ENCODE data around the gene TTC38. TPM values are rescaled to one million over a fixed set of nuclear protein-coding genes. Genes with fewer than 3 reads are reported as not detected.

Gene TTC38
- total RNA-seq = 10 to 100 TPM; 17.8 to 20.7 TPM

DNA sequence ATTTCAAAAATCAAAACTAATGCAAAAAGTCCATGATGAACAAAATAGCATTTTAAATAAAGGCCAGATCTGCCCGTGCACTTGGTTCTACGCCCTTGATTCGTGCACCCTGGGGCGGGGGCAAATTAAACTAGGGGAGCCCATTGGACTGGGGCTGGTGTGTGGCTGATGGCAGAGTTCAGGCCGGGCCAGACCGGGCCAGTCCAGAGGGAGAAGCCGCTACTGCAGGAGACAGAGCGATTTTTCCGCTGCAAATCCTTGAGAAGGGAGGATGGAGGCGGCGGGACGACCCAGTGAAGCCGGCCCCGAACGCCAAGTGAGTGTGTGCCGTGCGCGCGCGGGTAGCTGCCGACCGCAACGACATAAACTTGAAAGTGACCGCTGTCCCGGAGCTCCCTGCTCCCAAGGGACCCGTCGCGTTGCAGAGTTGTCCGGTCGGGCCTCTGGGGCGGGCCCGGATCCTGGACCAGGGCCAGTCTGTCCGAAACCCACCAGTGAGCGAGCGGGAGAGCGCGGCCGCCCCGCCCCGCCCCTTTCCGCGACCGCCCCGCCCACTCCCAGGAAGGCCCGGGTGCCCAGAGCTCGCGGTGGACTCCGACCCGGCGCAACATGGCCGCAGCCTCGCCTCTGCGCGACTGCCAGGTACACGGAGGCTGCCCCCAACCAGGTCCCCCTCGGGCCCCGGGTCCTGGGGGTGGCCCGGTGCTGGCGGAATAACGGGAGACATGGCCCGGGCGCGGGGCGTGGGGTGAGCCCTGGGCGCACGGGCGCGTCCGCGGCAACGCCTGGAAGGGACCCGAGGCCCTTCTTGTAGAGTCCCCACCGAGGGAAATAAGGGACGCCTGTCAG is at the start of gene TTC38:
TSS of gene TTC38 (plus strand) at position 578 of the 849 bp plus-strand sequence. CDS start at position 610, 32 bp downstream.
- Mint-ChIP-seq H3K9me3 (peaks cover 11% of the 10 kb centered on the region), H3K4me1 (peaks cover 28% of the 10 kb centered on the region), H3K27me3 (peaks cover 36% of the 10 kb centered on the region), H3K27ac (peak within 1 kb of the TSS; percentile 66), H3K4me3 (peak within 1 kb of the TSS; percentile 86), H3K36me3 (ENCODE audit: low read depth) (peaks cover 47% of the 10 kb centered on the region)
- ChIA-PET POLR2A (interaction anchor here (0.7 to 3.4 kb wide), 4 partner anchors 12 to 28 kb away, joined by 4 to 14 read pairs (median 6); partner anchors contain the start of genes CDPF1 and GTSE1), CTCF (interaction anchor here (1.0 to 1.8 kb wide), 3 partner anchors 9 to 46 kb away, joined by 3 to 6 read pairs (median 5); partner anchors contain the start of gene GTSE1)
- DNase-seq = peak; percentile 66

DNA sequence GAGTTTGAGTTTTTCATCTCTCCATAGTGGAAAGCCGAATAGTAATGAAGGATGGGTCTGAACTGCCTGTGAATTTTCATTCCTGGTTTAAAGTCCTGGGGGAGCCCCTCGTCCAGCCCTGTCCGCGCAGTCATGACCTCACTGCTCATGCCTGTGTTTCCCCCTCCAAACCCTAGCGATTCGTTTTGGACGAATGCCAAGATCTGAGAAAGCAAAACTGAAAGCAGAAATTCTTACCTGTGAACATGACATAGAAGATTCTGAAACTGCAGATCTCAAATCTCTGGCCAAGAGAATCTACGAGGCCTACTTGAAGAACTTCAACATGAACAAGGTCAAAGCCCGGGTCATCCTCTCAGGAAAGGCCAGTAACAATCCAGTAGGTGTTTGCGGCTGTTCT is 48.2 kb upstream of the TTC38 start:
- no peak for DNase-seq
- H3K27me3 Mint-ChIP-seq = no peaks in the 10 kb centered on the region
- ChIA-PET CTCF (no interaction called here), POLR2A (no interaction called here)
- H3K4me3 Mint-ChIP-seq = no peak overlapping the region
- peaks cover 17% of the 10 kb centered on the region for H3K4me1 Mint-ChIP-seq
- no peak overlapping the region for H3K27ac Mint-ChIP-seq
- peaks cover 35% of the 10 kb centered on the region for H3K36me3 Mint-ChIP-seq (ENCODE audit: low read depth)
- no peaks in the 10 kb centered on the region for H3K9me3 Mint-ChIP-seq

DNA sequence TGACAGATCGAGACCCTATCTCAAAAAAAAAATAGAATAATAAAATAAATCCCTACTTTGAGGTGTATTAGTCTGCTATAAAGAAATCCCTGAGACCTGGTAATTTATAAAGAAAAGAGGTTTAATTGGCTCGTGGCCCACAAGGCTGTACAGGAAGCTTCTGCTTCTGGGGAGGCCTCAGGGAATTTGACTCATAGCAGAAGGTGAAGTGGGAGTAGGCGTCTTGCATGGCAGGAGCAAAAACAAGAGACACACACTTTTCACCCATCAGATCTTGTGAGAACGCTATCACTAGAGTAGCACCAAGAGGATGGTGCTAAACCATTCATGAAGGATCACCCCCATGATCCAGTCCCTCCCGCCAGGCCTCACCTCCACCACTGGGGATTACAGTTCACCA is 46.9 kb upstream of the TTC38 start:
- no peaks in the 10 kb centered on the region for H3K9me3 Mint-ChIP-seq
- peaks cover 32% of the 10 kb centered on the region for H3K36me3 Mint-ChIP-seq (ENCODE audit: low read depth)
- H3K27me3 Mint-ChIP-seq = no peaks in the 10 kb centered on the region
- DNase-seq = no peak
- H3K4me1 Mint-ChIP-seq = peaks cover 17% of the 10 kb centered on the region
- CTCF ChIA-PET = interaction anchor here (0.6 kb wide), 1 partner anchor 588 kb away, joined by 3 read pairs; no protein-coding TSS in a partner anchor
- H3K27ac Mint-ChIP-seq = no peak overlapping the region
- POLR2A ChIA-PET = interaction anchor here (0.7 kb wide), 1 partner anchor 163 kb away, joined by 3 read pairs; no protein-coding TSS in a partner anchor
- H3K4me3 Mint-ChIP-seq = no peak overlapping the region

DNA sequence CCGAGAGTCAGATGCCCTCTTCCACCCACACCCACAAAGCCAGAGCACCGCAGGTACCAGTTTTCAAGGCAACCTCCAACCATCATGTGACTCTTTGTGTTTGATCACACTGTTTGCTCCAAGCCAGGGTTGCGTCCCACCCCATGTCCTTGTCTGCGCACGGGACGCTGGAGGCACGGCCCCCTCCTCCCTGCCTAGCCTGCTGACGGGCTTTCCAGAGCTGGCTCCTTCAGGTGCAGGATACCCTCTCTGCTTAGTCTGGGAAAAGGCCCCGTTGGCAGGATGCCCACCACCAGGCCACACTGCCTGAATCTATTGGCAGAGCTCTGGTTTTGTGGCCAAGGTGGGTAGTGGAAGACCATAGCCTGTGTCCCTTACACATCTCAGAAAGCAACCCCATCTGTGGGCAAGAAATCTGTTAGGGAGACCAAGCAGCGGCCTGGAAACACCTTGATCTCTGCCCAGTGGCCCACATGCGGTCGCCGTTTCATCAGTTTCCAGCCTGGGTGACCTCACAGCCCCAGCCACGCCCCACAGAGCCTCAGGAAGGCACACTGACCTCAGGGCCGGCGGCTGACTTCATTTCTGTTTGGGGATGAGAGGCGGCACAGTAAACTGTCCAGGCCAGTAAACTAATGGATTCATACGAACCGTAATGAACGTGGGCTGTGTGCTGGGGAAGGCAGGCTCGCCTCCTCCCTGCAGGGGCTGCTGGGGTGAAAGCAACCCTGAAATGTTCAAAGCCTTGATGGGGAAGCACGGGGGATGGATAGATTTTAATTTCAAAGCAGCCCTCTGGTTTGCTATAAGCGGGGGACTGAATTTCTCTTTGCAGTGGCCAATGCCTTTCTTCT is 43.5 kb upstream of the TTC38 start:
- H3K27me3 Mint-ChIP-seq = no peaks in the 10 kb centered on the region
- H3K4me1 Mint-ChIP-seq = peaks cover 15% of the 10 kb centered on the region
- H3K9me3 Mint-ChIP-seq = no peaks in the 10 kb centered on the region
- H3K27ac Mint-ChIP-seq = no peak overlapping the region
- no peak overlapping the region for H3K4me3 Mint-ChIP-seq
- POLR2A ChIA-PET = no interaction called here
- no peak for DNase-seq
- H3K36me3 Mint-ChIP-seq (ENCODE audit: low read depth) = peaks cover 25% of the 10 kb centered on the region
- CTCF ChIA-PET = no interaction called here

DNA sequence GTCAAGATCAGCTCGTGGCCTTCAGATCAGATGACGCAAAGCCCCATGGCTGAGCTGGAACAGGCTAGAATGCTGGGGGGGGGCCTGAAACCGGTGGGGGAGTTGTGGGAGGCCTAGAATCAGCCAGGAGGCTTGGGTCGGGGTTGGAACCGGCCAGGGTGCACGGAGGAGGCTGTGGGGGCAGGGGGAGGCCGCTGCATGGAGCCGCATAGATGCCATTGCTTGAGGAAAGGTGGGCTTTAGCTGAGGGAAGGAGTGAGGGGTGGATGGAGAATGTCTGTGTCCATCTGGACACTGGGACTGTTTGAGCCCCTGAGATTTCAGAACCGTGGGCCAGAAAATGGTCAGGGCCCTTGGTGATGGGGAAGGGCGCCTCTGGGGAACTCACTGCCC is 42.9 kb upstream of the TTC38 start:
- Mint-ChIP-seq H3K4me3 (no peak overlapping the region), H3K27me3 (no peaks in the 10 kb centered on the region), H3K4me1 (peaks cover 9% of the 10 kb centered on the region), H3K36me3 (ENCODE audit: low read depth) (peaks cover 19% of the 10 kb centered on the region), H3K27ac (no peak overlapping the region), H3K9me3 (no peaks in the 10 kb centered on the region)
- ChIA-PET POLR2A (no interaction called here), CTCF (no interaction called here)
- DNase-seq = no peak

DNA sequence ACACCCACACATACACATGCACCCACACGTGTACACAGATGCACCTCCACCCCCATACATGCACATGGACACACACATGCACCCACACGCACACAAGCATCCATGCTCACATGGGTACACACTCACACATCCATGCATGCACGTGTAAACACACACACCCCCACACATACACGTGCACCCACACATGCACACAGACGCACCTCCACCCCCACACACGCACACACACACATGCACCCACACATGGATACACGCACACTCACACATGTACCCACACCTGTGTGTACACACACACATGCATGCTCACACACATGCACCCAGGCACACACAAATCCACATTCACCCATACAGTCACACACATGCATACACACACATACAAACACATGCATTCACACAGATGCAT is 42.2 kb upstream of the TTC38 start:
- ChIA-PET POLR2A (no interaction called here), CTCF (no interaction called here)
- Mint-ChIP-seq H3K4me3 (no peak overlapping the region), H3K4me1 (peaks cover 6% of the 10 kb centered on the region), H3K9me3 (no peaks in the 10 kb centered on the region), H3K27ac (no peak overlapping the region), H3K27me3 (no peaks in the 10 kb centered on the region), H3K36me3 (ENCODE audit: low read depth) (peaks cover 15% of the 10 kb centered on the region)
- no peak for DNase-seq

DNA sequence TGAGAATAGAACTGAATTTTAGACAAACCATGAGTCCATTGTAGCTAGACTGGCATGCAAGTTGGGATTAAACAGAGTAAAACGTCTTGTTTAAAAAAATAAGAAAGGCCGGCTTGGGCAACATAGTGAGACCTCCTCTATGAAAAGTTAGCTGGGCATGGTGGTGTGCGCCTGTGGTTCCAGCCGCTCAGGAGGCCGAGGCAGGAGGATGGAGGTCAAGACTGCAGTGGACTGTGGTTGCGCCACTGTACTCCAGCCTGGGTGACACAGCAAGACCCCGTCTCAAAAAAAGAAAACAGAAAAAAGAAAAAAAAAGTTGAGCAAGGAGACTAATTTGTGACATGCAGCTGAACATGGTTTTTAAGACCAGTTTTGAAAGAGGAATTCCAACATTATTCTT is 41.2 kb upstream of the TTC38 start:
- no peaks in the 10 kb centered on the region for H3K9me3 Mint-ChIP-seq
- H3K27ac Mint-ChIP-seq = no peak overlapping the region
- no peak for DNase-seq
- ChIA-PET POLR2A (interaction anchor here (1.5 kb wide), 1 partner anchor 18 kb away, joined by 4 read pairs; no protein-coding TSS in a partner anchor), CTCF (interaction anchor here (0.9 kb wide), 1 partner anchor 85 kb away, joined by 3 read pairs; no protein-coding TSS in a partner anchor)
- no peaks in the 10 kb centered on the region for H3K27me3 Mint-ChIP-seq
- H3K4me3 Mint-ChIP-seq = no peak overlapping the region
- peaks cover 7% of the 10 kb centered on the region for H3K36me3 Mint-ChIP-seq (ENCODE audit: low read depth)
- no peaks in the 10 kb centered on the region for H3K4me1 Mint-ChIP-seq

DNA sequence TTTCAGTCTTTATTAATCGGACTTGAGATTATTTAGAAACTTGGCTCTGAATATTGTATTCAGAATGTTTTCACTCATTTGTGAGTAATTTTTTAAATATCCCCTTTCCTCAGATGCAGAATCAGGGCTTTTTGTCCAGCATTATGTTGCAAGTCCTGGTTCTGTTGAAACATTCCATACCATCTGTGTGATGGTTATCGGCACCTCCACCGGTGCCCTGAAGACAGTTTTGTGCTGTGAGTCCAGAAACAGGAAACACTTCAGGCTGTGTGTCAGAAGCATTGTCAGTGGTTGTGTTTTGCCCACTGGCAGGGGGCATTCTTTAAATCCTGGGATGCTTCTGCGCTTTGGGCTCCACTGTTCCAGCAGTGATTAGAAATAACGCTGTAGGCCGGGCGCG is 38.1 kb upstream of the TTC38 start:
- Mint-ChIP-seq H3K4me1 (no peaks in the 10 kb centered on the region), H3K27ac (no peak overlapping the region), H3K36me3 (ENCODE audit: low read depth) (peaks cover 4% of the 10 kb centered on the region), H3K27me3 (no peaks in the 10 kb centered on the region), H3K9me3 (no peaks in the 10 kb centered on the region), H3K4me3 (no peak overlapping the region)
- ChIA-PET POLR2A (no interaction called here), CTCF (no interaction called here)
- DNase-seq = no peak

DNA sequence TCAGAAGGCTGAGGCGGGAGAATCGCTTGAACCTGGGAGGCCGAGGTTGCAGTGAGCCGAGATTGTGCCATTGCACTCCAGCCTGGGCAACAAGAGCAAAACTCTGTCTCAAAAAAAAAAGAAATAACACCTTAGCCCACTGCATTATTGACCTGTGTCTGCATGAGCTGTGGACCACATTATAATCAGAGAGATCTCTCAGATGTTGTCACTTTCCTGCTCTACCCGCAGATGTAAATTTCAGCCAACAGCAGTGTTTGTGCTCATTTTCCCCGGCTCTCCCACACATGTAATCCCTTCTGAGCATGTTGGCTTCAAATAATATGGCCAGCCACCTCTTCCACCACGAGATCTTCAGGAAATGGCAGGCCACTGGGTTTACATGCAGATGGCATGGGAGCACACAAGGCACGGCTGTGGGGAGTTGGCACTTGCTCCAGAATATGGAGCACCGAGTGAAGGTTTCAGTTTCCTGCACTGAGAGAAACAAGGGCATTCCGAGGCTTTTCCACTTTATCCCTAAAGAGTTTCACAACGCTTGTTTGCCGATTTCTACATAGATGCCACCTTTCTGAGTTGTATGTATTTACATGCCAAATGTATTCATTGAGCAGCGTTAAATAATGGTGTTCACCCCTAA is 37.4 kb upstream of the TTC38 start:
- no peak overlapping the region for H3K27ac Mint-ChIP-seq
- H3K4me1 Mint-ChIP-seq = no peaks in the 10 kb centered on the region
- H3K4me3 Mint-ChIP-seq = no peak overlapping the region
- DNase-seq = no peak
- H3K27me3 Mint-ChIP-seq = no peaks in the 10 kb centered on the region
- ChIA-PET POLR2A (no interaction called here), CTCF (no interaction called here)
- peaks cover 4% of the 10 kb centered on the region for H3K36me3 Mint-ChIP-seq (ENCODE audit: low read depth)
- H3K9me3 Mint-ChIP-seq = no peaks in the 10 kb centered on the region

DNA sequence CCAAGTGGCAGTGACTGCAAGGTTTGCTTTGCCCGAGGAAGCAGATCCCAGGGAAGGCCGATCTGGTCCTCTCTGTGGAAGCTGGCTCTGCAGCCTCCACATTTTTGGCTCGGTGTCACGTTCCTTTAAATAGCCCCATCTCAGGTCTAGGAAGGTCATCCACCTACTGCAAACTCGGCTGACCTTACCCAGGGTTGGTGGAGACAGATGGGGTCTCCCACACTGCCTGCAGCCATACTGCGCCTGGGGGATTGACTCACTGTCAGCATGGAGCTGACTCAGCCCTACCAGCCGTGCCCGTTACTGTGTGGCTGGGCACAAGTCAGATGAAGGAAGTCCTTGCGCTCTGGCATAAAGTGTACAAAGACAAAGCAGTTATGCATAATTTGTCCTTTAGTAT is 34.6 kb upstream of the TTC38 start:
- Mint-ChIP-seq H3K27me3 (no peaks in the 10 kb centered on the region), H3K36me3 (ENCODE audit: low read depth) (peaks cover 10% of the 10 kb centered on the region), H3K4me1 (peaks cover 2% of the 10 kb centered on the region), H3K9me3 (no peaks in the 10 kb centered on the region), H3K4me3 (no peak overlapping the region), H3K27ac (no peak overlapping the region)
- ChIA-PET POLR2A (no interaction called here), CTCF (no interaction called here)
- DNase-seq = no peak

DNA sequence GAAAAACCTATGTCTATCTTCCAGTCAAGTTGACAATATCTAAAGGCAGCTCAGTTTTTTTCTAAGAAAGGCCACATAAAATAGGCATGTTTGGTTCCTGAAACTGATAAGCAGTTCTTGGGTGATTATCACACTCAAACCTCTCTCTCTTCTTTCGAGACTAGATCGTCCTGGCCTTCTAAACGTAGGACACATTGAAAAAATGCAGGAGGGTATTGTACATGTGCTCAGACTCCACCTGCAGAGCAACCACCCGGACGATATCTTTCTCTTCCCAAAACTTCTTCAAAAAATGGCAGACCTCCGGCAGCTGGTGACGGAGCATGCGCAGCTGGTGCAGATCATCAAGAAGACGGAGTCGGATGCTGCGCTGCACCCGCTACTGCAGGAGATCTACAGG is 32.8 kb upstream of the TTC38 start:
- no peaks in the 10 kb centered on the region for H3K27me3 Mint-ChIP-seq
- DNase-seq = no peak
- ChIA-PET POLR2A (no interaction called here), CTCF (no interaction called here)
- H3K36me3 Mint-ChIP-seq (ENCODE audit: low read depth) = peaks cover 18% of the 10 kb centered on the region
- H3K27ac Mint-ChIP-seq = no peak overlapping the region
- H3K9me3 Mint-ChIP-seq = no peaks in the 10 kb centered on the region
- no peak overlapping the region for H3K4me3 Mint-ChIP-seq
- peaks cover 12% of the 10 kb centered on the region for H3K4me1 Mint-ChIP-seq

DNA sequence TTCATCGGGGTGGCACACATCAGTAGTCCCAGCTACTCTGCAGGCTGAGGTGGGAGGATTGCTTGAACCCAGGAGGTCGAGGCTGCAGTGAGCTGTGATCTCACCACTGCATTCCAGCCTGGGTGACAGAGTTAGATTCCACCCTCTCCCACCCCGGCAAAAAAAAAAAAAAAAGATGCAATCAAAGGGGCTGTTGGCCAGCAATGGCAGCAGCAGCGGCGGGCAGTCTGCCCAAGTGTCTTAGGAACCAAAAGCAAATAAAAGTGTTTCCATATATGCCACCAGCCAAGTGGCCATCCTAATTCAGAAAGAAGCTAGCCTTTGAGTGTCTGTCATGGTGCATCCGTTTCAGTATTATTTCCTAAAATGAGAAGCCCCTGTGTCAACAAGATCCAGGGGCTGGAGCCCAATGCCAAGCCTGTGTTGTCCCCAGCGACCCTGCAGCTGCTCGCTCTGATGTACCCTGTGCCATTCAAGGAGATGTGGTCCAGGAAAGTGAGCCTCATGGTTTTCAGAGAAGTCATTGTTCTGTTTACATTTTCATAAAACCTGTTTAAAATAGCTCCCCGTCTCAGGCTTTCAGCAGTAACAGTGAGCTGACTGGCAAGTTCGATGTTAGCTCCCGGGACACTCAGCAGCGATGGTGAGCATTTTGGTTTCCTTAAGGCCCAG is 30.2 kb upstream of the TTC38 start:
- POLR2A ChIA-PET = interaction anchor here (0.9 to 3.0 kb wide), 2 partner anchors 10 to 12 kb away, joined by 3 to 13 read pairs; partner anchors contain the start of gene CDPF1

More for the DNA sequence above, 30.2 kb upstream of the TTC38 start:
- H3K36me3 Mint-ChIP-seq (ENCODE audit: low read depth) = peaks cover 18% of the 10 kb centered on the region
- peaks cover 22% of the 10 kb centered on the region for H3K4me1 Mint-ChIP-seq
- DNase-seq = no peak
- H3K27me3 Mint-ChIP-seq = no peaks in the 10 kb centered on the region
- H3K4me3 Mint-ChIP-seq = no peak overlapping the region
- no peaks in the 10 kb centered on the region for H3K9me3 Mint-ChIP-seq
- no peak overlapping the region for H3K27ac Mint-ChIP-seq
- CTCF ChIA-PET = interaction anchor here (0.7 to 1.4 kb wide), 2 partner anchors 10 to 26 kb away, joined by 3 to 4 read pairs; no protein-coding TSS in a partner anchor

Data from activated CD4-positive, alpha-beta memory T cell treated with anti-CD3 and anti-CD28 coated beads, Interleukin-2, amount 10 ng/mL, durations not matched to agents 7 days and 5 days (primary cell).